Stimulated activated CD8-positive, alpha-beta memory T cell treated with anti-CD3 and anti-CD28 coated beads, Interleukin-2, amount 100 ng/mL, for 48 hours (primary cell): ENCODE results near the gene CARHSP1.
"Not testable (repeated sequence)": the region's sequence is repeated elsewhere in the genome, so short reads cannot be mapped to it uniquely, and the experiment has no call there.

Experiments used
- DNase-seq, 2 donors: peaks; one replicate each; pipeline ENCODE4 v3.0.0-alpha.2; 2020; ENCODE audit warnings: low read depth in 2 of 2

Gene CARHSP1

DNA sequence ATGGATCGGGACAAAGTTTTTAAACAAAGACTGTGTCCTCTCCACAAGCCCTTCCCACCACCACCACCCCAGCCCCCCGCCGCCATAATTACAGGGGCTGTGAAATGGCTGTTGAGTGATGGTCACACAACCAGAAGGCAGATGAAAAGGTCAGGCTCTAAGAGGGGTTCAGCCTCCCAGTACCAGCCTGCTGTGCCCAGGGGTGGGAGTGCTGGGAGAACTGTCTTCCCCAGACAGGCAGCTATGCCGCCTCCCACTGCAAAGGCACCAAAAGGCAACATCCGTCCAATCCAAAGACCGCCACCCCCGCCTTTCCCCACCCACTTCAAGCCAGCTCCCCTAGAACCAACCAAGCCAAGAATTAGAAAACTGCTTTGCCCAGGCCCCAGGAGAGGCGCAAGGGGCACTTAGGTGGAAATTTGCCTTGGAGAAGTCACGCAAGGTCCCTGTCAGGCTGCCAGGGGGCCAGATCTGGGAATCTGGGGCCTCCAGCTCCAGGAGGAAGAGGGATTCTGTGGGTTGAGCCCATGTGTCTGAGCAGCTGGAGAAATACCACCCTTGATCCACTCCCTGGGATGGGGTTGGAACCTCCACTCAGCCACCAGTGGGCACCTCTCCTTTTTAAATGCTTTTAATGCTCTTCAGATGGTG is 14.4 kb downstream of the CARHSP1 start:
- no peak for DNase-seq

GRCh38 chr16:8853611-8854010 is 15.2 kb downstream of the CARHSP1 start:
- DNase-seq, result no peak

DNA sequence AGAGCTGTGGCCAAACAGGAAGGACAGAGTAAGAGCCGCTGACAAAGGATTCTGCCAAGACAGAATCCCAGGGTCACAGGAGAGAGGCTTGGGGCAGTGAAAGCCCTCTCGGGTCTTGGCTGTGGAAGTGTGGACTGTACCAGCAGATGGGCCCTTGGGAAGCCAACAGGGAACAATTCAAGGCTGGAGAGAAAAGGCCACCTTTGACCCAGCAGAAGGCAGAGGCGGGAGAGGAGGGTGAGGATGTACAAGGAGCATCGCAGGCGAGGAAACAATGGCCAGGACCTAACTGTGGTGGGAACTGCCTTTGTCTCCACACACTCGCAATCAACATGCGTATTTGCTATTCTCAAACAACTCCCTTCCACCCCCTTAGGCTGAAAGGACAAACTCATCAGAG is 15.7 kb downstream of the CARHSP1 start:
- DNase-seq, result no peak

DNA sequence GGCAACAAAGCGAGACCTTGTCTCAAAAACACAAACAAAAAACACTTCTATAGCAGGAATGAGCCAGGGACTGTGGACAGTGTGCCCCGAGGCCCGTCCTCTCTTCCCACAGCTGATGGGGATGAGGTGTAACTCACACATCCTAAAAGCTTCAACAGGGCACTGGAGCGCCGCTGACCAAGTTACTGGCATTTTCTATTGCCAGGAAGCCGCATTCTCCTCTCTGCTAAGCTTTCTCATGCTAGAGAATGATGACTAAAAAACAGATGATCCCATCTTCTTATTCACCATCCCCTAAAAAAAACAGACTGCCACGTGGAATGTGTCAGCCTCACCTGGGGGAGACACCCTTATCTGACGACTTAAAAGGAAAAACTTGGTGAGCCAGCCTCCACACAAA is 16.3 kb downstream of the CARHSP1 start:
- no peak for DNase-seq

GRCh38 chr16:8851761-8852403 is 16.9 kb downstream of the CARHSP1 start:
- no peak for DNase-seq

DNA sequence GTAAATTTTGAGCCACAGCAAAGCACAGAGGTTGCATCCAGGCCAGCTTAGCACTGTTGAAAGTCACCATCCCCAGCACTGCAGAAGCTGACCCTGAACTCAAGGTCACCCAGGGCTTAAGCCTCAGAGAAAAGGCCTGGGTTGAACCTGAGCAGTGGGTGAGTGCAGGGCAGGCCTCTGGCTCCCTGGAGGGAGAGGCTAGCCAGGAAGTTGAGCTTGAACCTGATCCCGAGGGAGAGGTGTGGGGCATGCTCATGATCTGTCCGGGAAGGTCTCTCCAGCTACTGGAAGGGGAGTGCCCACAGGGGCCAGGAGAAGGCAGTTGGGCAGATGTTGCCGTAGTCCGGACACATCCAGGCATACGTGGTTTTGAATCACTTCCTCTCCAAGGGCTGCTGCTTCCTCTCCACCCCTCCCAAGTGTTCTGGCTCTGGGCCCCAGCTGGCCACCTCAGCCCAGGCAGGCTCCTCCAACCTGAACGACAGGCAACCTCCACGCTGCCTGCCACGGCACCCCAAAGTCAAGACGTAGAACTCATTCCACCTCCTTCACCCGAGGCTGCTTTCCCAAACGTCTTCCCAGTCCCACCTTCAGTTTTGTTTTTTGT is 18.4 kb downstream of the CARHSP1 start:
- DNase-seq, result no peak

DNA sequence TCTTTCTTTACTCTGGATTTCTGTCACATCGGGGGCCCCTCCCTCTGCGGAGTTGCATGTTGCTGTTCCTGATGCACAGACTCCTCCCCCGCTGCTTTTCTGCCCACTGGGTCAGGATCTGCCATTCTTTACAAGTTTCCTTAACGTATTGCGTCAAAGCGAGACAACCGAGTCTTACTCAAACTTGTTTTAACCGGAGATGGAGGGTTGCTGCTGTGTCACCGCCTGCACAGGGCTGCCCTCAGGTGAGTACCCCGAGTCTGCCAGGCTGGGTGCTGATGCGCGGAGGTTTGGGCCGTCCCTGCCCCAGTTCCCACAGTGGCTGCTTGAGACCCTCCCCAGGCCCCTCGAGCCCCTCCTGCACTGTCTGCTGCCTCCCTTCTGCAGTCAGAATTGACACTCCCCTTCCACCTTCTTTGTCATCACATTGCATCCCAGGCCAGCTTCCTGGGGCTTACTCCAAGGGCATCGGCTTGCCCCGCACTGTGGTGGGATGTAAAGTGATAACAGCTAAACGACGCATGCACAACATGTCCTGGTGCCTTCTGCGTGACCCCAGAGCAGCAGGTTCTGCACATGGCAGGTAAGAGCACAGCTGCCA is 19.3 kb downstream of the CARHSP1 start:
- DNase-seq, result no peak

GRCh38 chr16:8848939-8849391 is 19.8 kb downstream of the CARHSP1 start:
- no peak for DNase-seq

DNA sequence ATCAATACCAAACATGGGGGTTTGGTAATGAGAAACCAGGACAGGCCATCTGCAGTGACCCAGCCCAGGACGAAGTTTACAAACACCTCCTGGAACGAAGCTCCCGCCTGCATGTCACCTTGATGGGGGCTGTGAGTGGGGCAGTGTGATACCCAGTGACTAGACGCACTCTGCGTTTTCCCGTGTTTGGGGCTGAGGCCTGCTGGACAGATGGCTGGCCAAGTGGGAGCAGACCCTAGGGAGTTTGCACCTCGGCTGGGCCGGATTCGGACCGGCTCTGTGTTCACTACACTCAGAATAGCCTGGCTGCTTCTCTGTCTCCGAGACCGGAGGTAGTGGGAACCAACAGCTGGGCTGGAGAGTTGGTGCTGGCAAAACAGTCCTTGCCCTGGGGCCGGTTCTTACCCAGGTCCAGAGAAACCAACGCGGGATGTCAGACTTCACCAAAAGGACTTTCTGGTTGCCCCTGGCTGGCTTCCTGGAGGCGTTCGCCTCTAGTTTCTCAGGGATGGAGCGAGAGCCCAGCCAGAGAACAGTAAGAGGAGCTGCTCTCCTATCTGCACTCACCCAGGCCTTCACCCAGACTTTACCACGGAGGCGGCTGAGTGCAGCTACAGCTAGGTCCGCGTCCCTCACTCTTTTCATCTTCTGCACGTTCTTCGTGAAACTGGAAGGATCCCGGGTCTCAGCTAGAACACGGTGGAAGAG is 20.4 kb downstream of the CARHSP1 start:
- DNase-seq, result no peak

DNA sequence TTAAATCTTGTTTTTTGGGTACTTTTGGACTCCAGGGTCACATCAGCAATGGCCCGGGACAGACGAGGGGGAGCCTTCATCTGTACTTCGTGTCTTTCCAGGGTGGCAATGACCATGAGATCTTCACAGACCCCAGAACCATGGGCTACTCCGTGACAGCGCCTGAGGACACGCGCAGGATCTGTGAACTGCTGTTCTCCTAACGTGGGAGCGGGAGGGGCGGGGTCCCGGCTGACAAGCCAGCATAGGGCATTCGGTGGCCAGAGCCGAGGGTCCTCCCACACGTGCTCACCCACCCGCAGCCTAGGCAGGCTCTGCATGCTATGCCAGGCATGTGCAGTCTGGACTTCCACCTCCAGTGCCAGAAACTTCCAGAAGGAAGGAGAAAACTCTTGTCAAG is 21.2 kb downstream of the CARHSP1 start:
- no peak for DNase-seq

- no peak for DNase-seq
Observed at GRCh38 chr16:8847145-8847544, 21.7 kb downstream of the CARHSP1 start.

- no peak for DNase-seq
Observed at GRCh38 chr16:8846401-8846932, 22.3 kb downstream of the CARHSP1 start.

DNA sequence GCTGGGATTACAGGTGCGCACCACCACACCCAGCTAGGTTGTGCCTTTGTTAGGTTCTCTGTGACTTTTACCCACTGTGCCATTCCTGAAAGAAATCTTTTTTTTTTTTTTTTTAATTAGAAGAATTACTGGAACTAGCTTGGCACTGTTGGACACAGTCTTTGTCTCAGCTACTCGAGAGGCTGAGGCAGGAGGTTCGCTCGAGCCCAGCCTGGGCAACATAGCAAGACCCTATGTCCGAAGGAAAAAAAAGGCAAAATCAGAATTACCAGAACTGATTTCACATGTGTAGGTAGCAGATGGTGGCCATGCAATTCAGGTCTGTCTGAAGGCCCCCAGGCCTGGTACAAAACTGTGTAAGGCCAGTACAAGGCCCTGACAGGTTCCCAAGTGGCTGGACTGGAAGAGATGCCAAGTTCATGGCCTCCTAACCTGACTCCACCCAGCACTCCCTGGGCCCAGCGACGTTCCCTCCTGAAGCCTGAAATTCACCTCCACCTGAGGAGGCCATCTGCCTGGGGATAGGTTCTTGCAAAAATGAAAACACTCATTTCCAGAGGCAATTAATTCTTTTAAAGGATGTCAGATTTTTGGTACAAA is 23.0 kb downstream of the CARHSP1 start:
- DNase-seq, result no peak

GRCh38 chr16:8843296-8843695 is 25.5 kb downstream of the CARHSP1 start:
- not testable (repeated sequence) for DNase-seq

- DNase-seq, result not testable (repeated sequence)
Observed at GRCh38 chr16:8842016-8842415, 26.8 kb downstream of the CARHSP1 start.

DNA sequence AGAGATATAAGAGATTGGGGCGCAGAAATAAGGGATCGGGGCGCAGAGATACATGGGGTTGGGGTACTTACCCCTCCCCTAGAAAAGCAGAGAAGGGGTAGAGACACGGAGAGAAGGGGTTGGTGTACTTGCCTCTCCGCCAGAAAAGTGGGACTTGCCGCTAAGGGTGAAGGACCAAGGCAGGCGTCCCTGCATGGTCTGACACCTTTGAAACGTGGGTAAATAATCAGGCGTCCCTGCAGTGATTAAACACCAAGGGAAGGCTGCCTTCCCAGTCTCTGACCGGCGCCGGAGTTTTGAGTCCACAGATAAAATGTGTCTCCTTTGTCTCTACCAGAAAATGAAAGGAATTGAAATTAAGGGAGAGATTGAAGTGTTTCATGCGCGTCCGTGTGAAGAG is 31.2 kb downstream of the CARHSP1 start:
- DNase-seq, result not testable (repeated sequence)

DNA sequence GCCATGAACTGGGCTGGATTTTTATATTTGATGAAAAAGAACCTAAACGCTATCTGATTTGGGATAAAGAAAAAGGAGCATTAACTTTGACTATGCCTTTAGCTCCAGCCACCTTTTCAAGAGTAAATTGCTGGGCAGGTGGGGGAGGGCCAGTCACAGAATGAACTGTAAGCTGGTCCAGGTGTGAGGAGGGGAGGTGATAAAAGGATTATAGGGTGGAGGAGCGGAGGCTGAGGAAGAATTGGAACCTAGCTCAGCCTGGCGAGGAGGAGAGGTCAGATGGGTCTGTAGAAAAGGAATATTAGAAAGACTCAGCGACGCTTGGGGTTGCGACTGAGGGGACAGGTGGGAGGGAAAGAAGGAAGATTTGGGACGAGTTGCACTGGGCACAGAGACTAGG is 32.0 kb downstream of the CARHSP1 start:
- DNase-seq, result not testable (repeated sequence)

DNA sequence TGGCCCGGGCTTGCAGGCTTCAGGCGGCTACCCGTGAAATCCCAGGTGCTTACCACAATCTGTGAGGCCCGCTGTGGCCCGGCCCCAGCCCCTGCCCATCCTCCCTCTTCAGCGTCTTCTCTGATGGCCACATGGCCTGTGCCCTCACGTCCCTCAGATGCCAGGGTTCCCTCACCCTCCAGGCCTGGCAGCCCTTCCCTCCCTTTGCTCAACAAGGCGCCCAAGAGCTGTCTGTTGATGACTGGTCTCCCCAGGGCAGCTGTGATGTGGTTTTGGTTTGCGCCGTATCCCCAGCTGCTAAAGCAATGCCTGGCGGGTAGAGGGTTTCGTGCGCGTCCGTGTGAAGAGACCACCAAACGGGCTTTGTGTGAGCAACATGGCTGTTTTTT is 36.1 kb downstream of the CARHSP1 start:
- DNase-seq, result no peak

- no peak for DNase-seq
Observed at GRCh38 chr16:8831871-8832716, 36.7 kb downstream of the CARHSP1 start.

GRCh38 chr16:8831450-8831849 is 37.4 kb downstream of the CARHSP1 start:
- DNase-seq, result no peak
